ENCODE data around the gene EME1. TPM values are rescaled to one million over a fixed set of nuclear protein-coding genes. Genes with fewer than 3 reads are reported as not detected.

The EME1 gene
- total and polyA plus RNA-seq, 2 of the 13 experiments (the other 11 are each of a cell fraction or from before 2014, with no cell fraction given) = 20.7 to 24.6 TPM

DNA sequence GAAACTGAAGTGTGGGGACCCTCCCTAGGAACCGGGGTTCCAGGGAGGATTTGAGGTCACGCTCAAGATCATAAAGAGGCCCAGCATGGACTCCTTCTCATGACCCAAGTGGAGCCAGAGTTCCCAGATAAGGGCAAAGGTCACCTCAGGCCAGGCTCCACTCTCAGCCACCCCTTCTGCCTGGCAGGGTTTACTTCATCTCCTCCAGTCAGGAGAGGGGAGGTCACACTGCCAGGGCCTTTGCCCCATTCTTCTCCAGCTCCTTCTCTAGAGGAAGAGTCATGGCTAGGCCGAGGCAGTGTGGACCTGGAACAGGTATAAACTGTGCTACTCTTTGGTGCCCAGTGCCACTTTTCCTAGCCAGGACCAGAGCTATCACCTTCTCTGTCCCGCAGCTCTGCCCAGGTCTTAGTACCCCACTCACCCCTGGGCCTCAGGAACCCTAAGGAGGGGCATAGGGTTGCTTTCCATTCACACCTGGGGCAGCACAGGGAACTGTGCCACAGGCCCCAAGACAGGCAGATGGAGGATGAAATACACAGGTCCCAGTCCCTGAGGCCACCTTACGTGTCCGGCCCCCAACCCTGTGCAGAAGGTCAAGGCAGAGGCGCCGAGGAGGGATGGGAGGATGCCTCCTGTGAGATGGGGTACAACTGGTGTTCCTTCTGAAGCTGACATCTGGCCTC is 52.1 kb downstream of the EME1 start (continued):
- TF ChIP-seq HNF4G (IDR thresholded peaks at IDR 0.05; ENCODE audit: borderline replicate concordance, low read depth, low read length) = peak; percentile 30; the same call in 1 of the 2 replicates
- TF ChIP-seq HNF4G (CRISPR knock-in tag; IDR thresholded peaks at IDR 0.05; ENCODE audit: borderline replicate concordance, low read depth) = no peak; the same call in 1 of the 2 replicates
- TF ChIP-seq NFIB (CRISPR knock-in tag; IDR thresholded peaks at IDR 0.05; ENCODE audit: borderline replicate concordance) = no peak
- TF ChIP-seq ZNF256 (CRISPR knock-in tag; conservative IDR thresholded peaks at IDR 0.05) = no peak

DNA sequence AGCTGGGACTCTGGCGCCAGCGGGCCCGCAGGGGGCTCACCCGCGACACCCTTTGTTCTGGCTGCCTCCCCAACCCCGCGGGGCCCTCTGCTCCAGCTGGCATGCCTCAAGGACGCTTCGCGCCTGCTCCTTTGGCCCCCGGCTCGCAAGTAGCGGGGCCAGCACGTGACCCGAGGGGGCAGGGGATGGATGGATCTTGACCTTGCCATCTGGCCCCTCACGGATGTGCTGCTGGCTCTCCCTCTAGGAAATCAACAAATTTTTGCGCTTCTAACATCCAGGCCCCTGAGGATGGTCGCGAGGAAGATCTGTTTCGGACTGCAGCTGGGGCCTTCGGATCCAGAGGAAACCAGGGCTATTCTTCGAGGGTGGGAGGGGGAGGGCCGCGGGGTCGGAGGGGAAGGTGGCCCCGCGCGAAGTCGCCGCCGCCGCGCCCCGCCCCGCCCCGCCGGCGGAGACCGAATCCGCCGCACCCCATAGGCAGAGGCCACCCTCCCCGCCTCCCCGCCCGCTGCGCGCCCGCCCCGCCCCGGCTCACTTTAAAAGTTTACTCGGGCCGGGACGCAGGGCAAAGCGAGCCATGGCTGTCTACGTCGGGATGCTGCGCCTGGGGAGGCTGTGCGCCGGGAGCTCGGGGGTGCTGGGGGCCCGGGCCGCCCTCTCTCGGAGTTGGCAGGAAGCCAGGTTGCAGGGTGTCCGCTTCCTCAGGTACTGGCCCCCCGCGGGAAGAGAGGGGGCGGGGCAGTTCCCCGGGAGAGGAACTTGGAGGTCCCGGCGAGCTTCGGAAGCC is 52.8 kb downstream of the EME1 start, which contains the start of gene ACSF2:
TSS of gene ACSF2 (plus strand) at position 537 of the 790 bp plus-strand sequence. CDS start at position 581, 44 bp downstream.
- WGBS (ENCODE audit: low lambda C conversion rate) = 4% methylated on average over 40 of the region's 70 CpGs
- FAIRE-seq (no peak), DNase-seq (ENCODE audit: low spot score) (peak; percentile 54), ATAC-seq (peak; percentile 67)
- BruUV-seq (replicated peaks) = no TSS peak
- H4K20me1 ChIP-seq (ENCODE audit: insufficient read depth, low read length) = no peaks in the 10 kb centered on the region
- no peaks in the 10 kb centered on the region for H3K9me3 ChIP-seq (ENCODE audit: low read length)
- intact Hi-C loops (cut with micrococcal nuclease; ENCODE audit: unreplicated experiment) = no loop called here
- H3K79me2 ChIP-seq (ENCODE audit: insufficient read depth, low read length) = peaks cover 29% of the 10 kb centered on the region
- peak within 1 kb of the TSS; percentile 84 for H3K9ac ChIP-seq (ENCODE audit: insufficient read depth, low read depth, low read length)
- peak within 1 kb of the TSS; percentile 100 for H3K4me2 ChIP-seq (ENCODE audit: low read depth, low read length)
- peaks cover 92% of the 10 kb centered on the region for H3K4me1 ChIP-seq (ENCODE audit: insufficient read depth, low read length)
- peak within 1 kb of the TSS; percentile 83 for H3K27ac ChIP-seq (ENCODE audit: extremely low read length, insufficient read depth, low read length)
- CTCF ChIA-PET (ENCODE audit: low intra/inter-chr PET ratio, low total read pairs) = no interaction called here
- POLR2A ChIA-PET = interaction anchor here (0.6 to 5.6 kb wide), 9 partner anchors 10 to 64 kb away, joined by 3 to 99 read pairs (median 5); partner anchors contain the start of genes LRRC59 and RSAD1
- peak within 1 kb of the TSS; percentile 74 to 91 (median 90) for H3K4me3 ChIP-seq (replicated peaks in 1 of 3; ENCODE audit: insufficient read depth in 1 of 3, low read depth in 2 of 3, low read length in 3 of 3)
- no peaks in the 10 kb centered on the region; a peak in 1 of 5 replicates for H3K27me3 ChIP-seq (ENCODE audit: control insufficient read depth in 1 of 2, insufficient read depth in 2 of 2, low read length in 2 of 2)
- in situ Hi-C loops (cut with HindIII; ENCODE audit: extremely low pct_ligation_motif_present, low pct_unique_long_range_greater_than_20kb) = no loop called here
- peak within 1 kb of the TSS; percentile 10 for H2AFZ ChIP-seq (ENCODE audit: low read length)
- no peaks in the 10 kb centered on the region for H3K36me3 ChIP-seq (replicated peaks in 1 of 2; ENCODE audit: control insufficient read depth in 1 of 2, insufficient read depth in 2 of 2, low read length in 2 of 2)
- peak; percentile 45; the same call in 1 of the 2 replicates for TF ChIP-seq HES4 (CRISPR knock-in tag; IDR thresholded peaks at IDR 0.05; ENCODE audit: borderline replicate concordance)
- no peak for TF ChIP-seq RBM22 (optimal IDR thresholded peaks at IDR 0.05; ENCODE audit: low read length)
- TF ChIP-seq, protein P1, sequence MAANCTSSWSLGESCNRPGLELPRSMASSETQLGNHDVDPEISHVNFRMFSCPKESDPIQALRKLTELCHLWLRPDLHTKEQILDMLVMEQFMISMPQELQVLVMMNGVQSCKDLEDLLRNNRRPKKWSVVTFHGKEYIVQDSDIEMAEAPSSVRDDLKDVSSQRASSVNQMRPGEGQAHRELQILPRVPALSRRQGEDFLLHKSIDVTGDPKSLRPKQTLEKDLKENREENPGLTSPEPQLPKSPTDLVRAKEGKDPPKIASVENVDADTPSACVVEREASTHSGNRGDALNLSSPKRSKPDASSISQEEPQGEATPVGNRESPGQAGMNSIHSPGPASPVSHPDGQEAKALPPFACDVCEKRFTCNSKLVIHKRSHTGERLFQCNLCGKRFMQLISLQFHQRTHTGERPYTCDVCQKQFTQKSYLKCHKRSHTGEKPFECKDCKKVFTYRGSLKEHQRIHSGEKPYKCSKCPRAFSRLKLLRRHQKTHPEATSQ (CRISPR knock-in tag; IDR thresholded peaks at IDR 0.05; ENCODE audit: borderline replicate concordance) = no peak
- TF ChIP-seq SNAI1 (CRISPR knock-in tag; IDR thresholded peaks at IDR 0.05; ENCODE audit: borderline replicate concordance) = 0 out of 2 replicates have a peak, but pooled peaks have one; percentile 59
- TF ChIP-seq ZNF143 (CRISPR knock-in tag; IDR thresholded peaks at IDR 0.05) = no peak; the same call in 1 of the 2 replicates
- TF ChIP-seq HMG20A (CRISPR knock-in tag; IDR thresholded peaks at IDR 0.05; ENCODE audit: borderline replicate concordance) = no peak
- TF ChIP-seq HBP1 (CRISPR knock-in tag; IDR thresholded peaks at IDR 0.05; ENCODE audit: low read depth) = 0 out of 2 replicates have a peak, but pooled peaks have one; percentile 38
- peak; percentile 67; the same call in 1 of the 2 replicates for TF ChIP-seq PAX8 (CRISPR knock-in tag; IDR thresholded peaks at IDR 0.05; ENCODE audit: borderline replicate concordance)
- no peak for TF ChIP-seq U2AF2 (IDR thresholded peaks at IDR 0.05; ENCODE audit: low read depth, low read length)
- no peak for TF ChIP-seq RBAK (CRISPR knock-in tag; IDR thresholded peaks at IDR 0.05)
- TF ChIP-seq NCOA2 (CRISPR knock-in tag; IDR thresholded peaks at IDR 0.05) = 0 out of 2 replicates have a peak, but pooled peaks have one; percentile 19
